Calu3 (cell line): ENCODE measurements around the gene SRGAP3. TPM values are rescaled to one million over a fixed set of nuclear protein-coding genes. Genes with fewer than 3 reads are reported as not detected.

Source experiments
- BruUV-seq: library from RNA; stranded (reverse); fragments of 400-500 nt; replicated peaks from 2 replicates; lab custom pipeline; 2021; lab: Mats Ljungman, UMichigan
- CTCF ChIA-PET: fragments of 300-600 bp; sonication (Branson Sonifier 250); formaldehyde crosslinking; loops from one replicate; lab custom pipeline; 2022; ENCODE audit warnings: antibody characterized with exemption; lab: Charles Lee
- DNase-seq: peaks from one replicate; pipeline ENCODE4 v3.0.0; 2022
- H3K27ac Mint-ChIP-seq: one replicate; pipeline ENCODE4 v1.8.0; 2022; ENCODE audit warnings: mixed read lengths; ENCODE audit not compliant: unreplicated experiment
- H3K27me3 Mint-ChIP-seq: one replicate; pipeline ENCODE4 v1.8.0; 2022; ENCODE audit warnings: mixed read lengths; ENCODE audit not compliant: unreplicated experiment
- H3K36me3 Mint-ChIP-seq: one replicate; pipeline ENCODE4 v1.8.0; 2022; ENCODE audit warnings: mild to moderate bottlenecking, moderate library complexity, mixed read lengths; ENCODE audit not compliant: insufficient read depth, unreplicated experiment
- H3K4me1 Mint-ChIP-seq: one replicate; pipeline ENCODE4 v1.8.0; 2022; ENCODE audit warnings: mild to moderate bottlenecking, low read depth, mixed read lengths; ENCODE audit not compliant: unreplicated experiment
- H3K4me3 Mint-ChIP-seq: one replicate; pipeline ENCODE4 v1.8.0; 2022; ENCODE audit warnings: mild to moderate bottlenecking, low read depth, moderate library complexity, mixed read lengths; ENCODE audit not compliant: unreplicated experiment
- H3K9me3 Mint-ChIP-seq: one replicate; pipeline ENCODE4 v1.8.0; 2022; ENCODE audit warnings: low read depth, mixed read lengths; ENCODE audit not compliant: unreplicated experiment
- intact Hi-C: fragments of 100-400 bp; cut with micrococcal nuclease; formaldehyde crosslinking; loops from one replicate; pipeline ENCODE4 v1.10.0; 2022; ENCODE audit not compliant: unreplicated experiment
- total RNA-seq: library from RNA; stranded (reverse); gene quantifications from 2 replicates; pipeline ENCODE4 v1.2.3, GENCODE V29; 2022
- TF ChIP-seq, protein P1 (sequence below): fragments of 200-600 bp; IDR thresholded peaks from one replicate; pipeline ENCODE4 v1.8.0; 2022; ENCODE audit warnings: antibody characterized with exemption; ENCODE audit not compliant: unreplicated experiment

Gene SRGAP3
- total RNA-seq, 1 experiment from 2014 or later, result 8.2 TPM

GRCh38 chr3:8979262-8979661 lies 270.2 kb downstream of the SRGAP3 start:
- Mint-ChIP-seq H3K4me3 (no peak overlapping the region), H3K27me3 (peaks cover 38% of the 10 kb centered on the region), H3K9me3 (no peaks in the 10 kb centered on the region), H3K27ac (no peak overlapping the region), H3K4me1 (no peaks in the 10 kb centered on the region), H3K36me3 (no peaks in the 10 kb centered on the region)
- TF ChIP-seq, protein P1, sequence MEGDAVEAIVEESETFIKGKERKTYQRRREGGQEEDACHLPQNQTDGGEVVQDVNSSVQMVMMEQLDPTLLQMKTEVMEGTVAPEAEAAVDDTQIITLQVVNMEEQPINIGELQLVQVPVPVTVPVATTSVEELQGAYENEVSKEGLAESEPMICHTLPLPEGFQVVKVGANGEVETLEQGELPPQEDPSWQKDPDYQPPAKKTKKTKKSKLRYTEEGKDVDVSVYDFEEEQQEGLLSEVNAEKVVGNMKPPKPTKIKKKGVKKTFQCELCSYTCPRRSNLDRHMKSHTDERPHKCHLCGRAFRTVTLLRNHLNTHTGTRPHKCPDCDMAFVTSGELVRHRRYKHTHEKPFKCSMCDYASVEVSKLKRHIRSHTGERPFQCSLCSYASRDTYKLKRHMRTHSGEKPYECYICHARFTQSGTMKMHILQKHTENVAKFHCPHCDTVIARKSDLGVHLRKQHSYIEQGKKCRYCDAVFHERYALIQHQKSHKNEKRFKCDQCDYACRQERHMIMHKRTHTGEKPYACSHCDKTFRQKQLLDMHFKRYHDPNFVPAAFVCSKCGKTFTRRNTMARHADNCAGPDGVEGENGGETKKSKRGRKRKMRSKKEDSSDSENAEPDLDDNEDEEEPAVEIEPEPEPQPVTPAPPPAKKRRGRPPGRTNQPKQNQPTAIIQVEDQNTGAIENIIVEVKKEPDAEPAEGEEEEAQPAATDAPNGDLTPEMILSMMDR, result no peak
- DNase-seq, result no peak
- intact Hi-C loops, result no loop called here
- CTCF ChIA-PET, result no interaction called here
- no TSS peak for BruUV-seq

GRCh38 chr3:8978551-8978950 lies 270.9 kb downstream of the SRGAP3 start:
- Mint-ChIP-seq H3K27ac (no peak overlapping the region), H3K27me3 (peaks cover 38% of the 10 kb centered on the region), H3K4me3 (no peak overlapping the region), H3K9me3 (no peaks in the 10 kb centered on the region), H3K4me1 (no peaks in the 10 kb centered on the region), H3K36me3 (no peaks in the 10 kb centered on the region)
- DNase-seq, result no peak
- TF ChIP-seq, protein P1, result no peak
- intact Hi-C loops, result no loop called here
- no TSS peak for BruUV-seq
- CTCF ChIA-PET, result no interaction called here

DNA sequence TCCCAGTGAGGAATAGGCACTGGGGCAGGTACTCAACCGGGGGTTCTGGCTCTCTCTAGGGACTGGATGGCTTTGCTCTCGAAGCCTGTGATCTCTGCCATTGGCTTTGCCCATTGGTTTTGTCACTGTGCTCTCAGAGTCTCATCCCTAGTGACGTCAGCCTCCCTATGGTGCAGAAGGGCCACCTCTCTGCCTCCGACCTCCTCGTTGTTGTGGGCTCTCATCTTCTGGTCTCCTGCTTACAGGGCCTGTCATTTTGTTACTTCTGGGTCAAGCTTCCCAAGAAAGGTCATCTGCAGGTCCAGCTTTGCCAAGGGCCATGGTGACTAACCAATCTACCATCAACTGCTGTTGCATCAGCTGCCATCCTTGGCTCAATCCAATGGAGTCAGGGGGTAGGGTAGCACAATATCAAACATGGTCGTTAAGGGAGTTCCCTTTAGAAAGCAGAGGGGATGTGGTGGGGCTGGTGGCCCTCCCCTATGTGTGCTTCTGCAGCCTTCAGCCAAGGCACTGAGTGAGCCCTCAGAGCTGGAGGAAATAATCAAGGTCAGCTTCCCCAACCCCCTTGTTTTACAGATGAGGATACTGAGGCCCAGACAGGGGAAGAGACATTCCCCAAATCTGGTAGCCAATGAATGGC lies 272.8 kb downstream of the SRGAP3 start:
- Mint-ChIP-seq H3K4me1 (no peaks in the 10 kb centered on the region), H3K9me3 (no peaks in the 10 kb centered on the region), H3K36me3 (no peaks in the 10 kb centered on the region), H3K4me3 (no peak overlapping the region), H3K27me3 (peaks cover 30% of the 10 kb centered on the region), H3K27ac (no peak overlapping the region)
- no TSS peak for BruUV-seq
- intact Hi-C loops, result no loop called here
- DNase-seq, result no peak
- TF ChIP-seq, protein P1, result no peak
- CTCF ChIA-PET, result no interaction called here

DNA sequence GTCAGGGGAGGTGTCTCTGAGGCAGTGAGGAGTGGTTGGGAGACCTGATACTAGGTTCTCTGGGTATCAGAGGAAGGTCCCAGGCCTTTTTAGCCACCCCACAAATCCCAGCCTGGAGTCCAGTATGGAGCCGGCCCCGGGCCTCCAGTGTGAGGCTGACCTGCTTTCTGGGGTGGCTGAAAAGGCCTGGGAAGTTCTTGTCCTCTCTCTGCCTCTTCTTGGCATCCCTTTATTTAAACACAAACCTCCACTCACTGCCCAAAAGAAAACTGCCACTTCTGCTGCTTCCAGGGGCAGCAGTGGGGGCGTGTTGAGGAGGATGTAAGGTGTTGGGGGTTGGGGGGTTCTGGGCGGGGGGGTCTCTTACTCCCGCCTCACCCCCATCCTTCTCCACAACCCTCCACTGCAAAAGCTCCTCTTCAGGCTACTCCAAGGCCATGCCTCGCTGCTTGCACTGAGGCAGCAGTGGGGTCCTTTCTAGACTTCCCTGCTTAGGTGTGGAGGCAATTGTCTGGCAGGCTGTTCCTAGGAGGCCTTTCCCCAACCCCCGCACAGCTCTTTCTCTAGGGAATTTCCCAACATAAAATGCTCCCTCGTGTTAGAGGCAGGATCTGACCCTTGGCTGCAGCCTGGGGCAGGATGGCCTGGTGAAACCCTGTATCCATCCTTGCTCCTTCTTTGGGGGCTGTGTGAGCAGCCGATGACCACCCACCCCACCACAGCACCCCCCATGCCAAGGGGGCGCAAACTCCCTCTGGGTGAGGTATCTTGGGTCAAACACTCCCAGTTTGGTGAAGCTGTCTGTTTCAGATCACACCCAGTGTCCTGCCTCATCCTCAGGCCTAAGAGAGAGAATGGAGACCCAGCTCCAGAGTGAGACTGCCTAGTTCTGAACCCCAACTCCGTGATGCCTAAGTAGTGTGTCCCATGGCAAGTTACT lies 274.1 kb downstream of the SRGAP3 start:
- Mint-ChIP-seq H3K27ac (no peak overlapping the region), H3K27me3 (peaks cover 17% of the 10 kb centered on the region), H3K9me3 (no peaks in the 10 kb centered on the region), H3K4me3 (no peak overlapping the region), H3K36me3 (no peaks in the 10 kb centered on the region), H3K4me1 (no peaks in the 10 kb centered on the region)
- no peak for DNase-seq
- TF ChIP-seq, protein P1, result no peak
- no TSS peak for BruUV-seq
- intact Hi-C loops, result no loop called here
- CTCF ChIA-PET, result interaction anchor here (1.0 kb wide), 1 partner anchor 10 kb away, joined by 4 read pairs; no protein-coding TSS in a partner anchor
